Pancreas (tissue), 10 donors: Measurements from ENCODE around the gene FFAR2. TPM values are rescaled to one million over a fixed set of nuclear protein-coding genes. Genes with fewer than 3 reads are reported as not detected.

Experiments
- ATAC-seq, 4 donors: fragments of 200-7000 bp; cut with Tn5 transposase; one replicate each; pipeline versions ENCODE4 v1.8.0 to v1.9.1; 2020; ENCODE audit warnings: mild to moderate bottlenecking in 4 of 4, moderate library complexity in 4 of 4
- DNase-seq, 6 donors: peaks; one replicate each; pipeline ENCODE4 v3.0.0-alpha.2; 2020
- FAIRE-seq: peaks from 2 replicates; lab custom pipeline; 2012; peaks lifted over from hg19 to GRCh38; lab: Jason Lieb, UNC
- H3K27ac ChIP-seq, 4 donors: fragments of 200-600 bp; sonication (generic); 1 replicate in 3 of 4; 2 replicates in 1 of 4; pipeline versions ENCODE4 v1.5.0 to v1.8.0; 2020
- H3K27me3 ChIP-seq, 4 donors: fragments of 200-600 bp; one replicate each; pipeline ENCODE4 v1.8.0; 2021
- H3K36me3 ChIP-seq, 3 donors: fragments of 200-600 bp; sonication (generic) in 1 of 3; one replicate each; pipeline versions ENCODE4 v1.5.0 to v1.8.0; 2020 to 2021
- H3K4me1 ChIP-seq, 3 donors: fragments of 200-600 bp; one replicate each; pipeline ENCODE4 v1.8.0; 2021
- H3K4me3 ChIP-seq, 4 donors: fragments of 200-600 bp; sonication (generic) in 2 of 4; one replicate each; pipeline versions ENCODE4 v1.5.0 to v1.8.0; 2020 to 2021
- H3K9me3 ChIP-seq, 4 donors: fragments of 200-600 bp; one replicate each; pipeline ENCODE4 v1.8.0; 2021
- CTCF ChIP-seq, 4 donors: fragments of 200-600 bp; sonication (generic) in 3 of 4; IDR thresholded peaks; one replicate each; pipeline versions ENCODE4 v1.5.0 to v1.8.0; 2021; ENCODE audit warnings: antibody characterized with exemption in 4 of 4
- WGBS, 2 donors: extraction: QIAGEN DNeasy Blood & Tissue Kit; methylation state at CpG; one replicate each; pipeline ENCODE4 v1.1.7; 2013; 5-methylcytosine and 5-hydroxymethylcytosine counted together
- intact Hi-C, 3 donors: fragments of 100-400 bp; cut with DNase I; formaldehyde crosslinking; loops; one replicate each; pipeline versions ENCODE4 v1.11.1 to v1.14.2; 2022
- polyA plus RNA-seq, 2 donors: library from polyadenylated mRNA; stranded (reverse); fragments of 200-250 nt; gene quantifications; one replicate each; pipeline ENCODE4 v1.2.3, GENCODE V29; 2013
- total RNA-seq, 6 donors: library from RNA; stranded (reverse); fragmentation: NEBNext Ultra II Directional in 4 of 6; extraction: Animal tissue kit (Norgen Biotek cat#: 25700) in 4 of 6; gene quantifications; one replicate each; pipeline versions ENCODE4 v1.2.1 to v1.2.4, GENCODE V29; 2021 to 2023
- donor health status: healthy with polysubstance abuse.
- donor health status: DM: no; HTN: no; CAD: no; lungs with moderate emphysema.
- donor health status: DM: no; HTN: no; CAD: no.
- donor health status: control.
- donor health status: control.
- donor health status: Bipolar disorder and iron deficiency.
- donor health status: DM: yes; HTN: yes; CAD: no.
- donor health status: DM: no; HTN: no; CAD: no.
- donor health status: DM: no; HTN: no; CAD: no.
- donor health status: DM: yes; HTN: yes; CAD: no.

FFAR2 gene
- total and polyA plus RNA-seq, 8 donors = 0.20 to 2.5 (median 0.39) TPM; not detected in 2

- no peak for ATAC-seq
- Histone ChIP-seq H3K36me3 (no peaks in the 10 kb centered on the region), H3K27me3 (no peaks in the 10 kb centered on the region), H3K27ac (no peak overlapping the region), H3K9me3 (no peaks in the 10 kb centered on the region), H3K4me3 (no peak overlapping the region), H3K4me1 (peaks cover 0 to 24% (median 16%) of the 10 kb centered on the region in 3 donors)
- no peak for TF ChIP-seq CTCF (IDR thresholded peaks at IDR 0.05)
- WGBS, 2 donors = 93 to 94% methylated on average over 5 of the region's 5 CpGs
- intact Hi-C loops = no loop called here
- no peak for DNase-seq
- no peak for FAIRE-seq
These were observed 9.1 kb downstream of the FFAR2 start for GRCh38 chr19:35457173-35457572.

GRCh38 chr19:35458192-35458591 lies 10.1 kb downstream of the FFAR2 start:
- WGBS, 2 donors = 33 to 40% methylated on average over 1 of the region's 1 CpG
- no peak overlapping the region for H3K27ac ChIP-seq

GRCh38 chr19:35458731-35459391 lies 10.8 kb downstream of the FFAR2 start:
- no peak for TF ChIP-seq CTCF (IDR thresholded peaks at IDR 0.05)
- Histone ChIP-seq H3K27me3 (no peaks in the 10 kb centered on the region), H3K4me3 (peak overlapping the region in 1 of 4 donors; percentile 12), H3K9me3 (no peaks in the 10 kb centered on the region), H3K4me1 (peaks cover 0 to 27% (median 16%) of the 10 kb centered on the region in 3 donors), H3K36me3 (no peaks in the 10 kb centered on the region), H3K27ac (peak overlapping the region; percentile 35 to 79 (median 65))
- ATAC-seq (peak; percentile 87 to 92 (median 90)), FAIRE-seq (no peak), DNase-seq (peak; percentile 55 to 82 (median 76))
- 10% methylated on average over 10 of the region's 10 CpGs for WGBS, 2 donors
- intact Hi-C loops = no loop called here

More at GRCh38 chr19:35458192-35458591, 10.1 kb downstream of the FFAR2 start:
- no peak for FAIRE-seq
- no peaks in the 10 kb centered on the region for H3K27me3 ChIP-seq
- no peaks in the 10 kb centered on the region for H3K36me3 ChIP-seq
- H3K4me3 ChIP-seq = no peak overlapping the region
- no peak for TF ChIP-seq CTCF (IDR thresholded peaks at IDR 0.05)
- no peak for DNase-seq
- no peaks in the 10 kb centered on the region for H3K9me3 ChIP-seq
- intact Hi-C loops = no loop called here
- ATAC-seq = no peak
- peaks cover 0 to 27% (median 16%) of the 10 kb centered on the region in 3 donors for H3K4me1 ChIP-seq

GRCh38 chr19:35459414-35460082 lies 11.5 kb downstream of the FFAR2 start:
- Histone ChIP-seq H3K36me3 (no peaks in the 10 kb centered on the region), H3K9me3 (no peaks in the 10 kb centered on the region), H3K4me1 (peaks cover 0 to 27% (median 16%) of the 10 kb centered on the region in 3 donors), H3K4me3 (peak overlapping the region in 1 of 4 donors; percentile 12), H3K27me3 (no peaks in the 10 kb centered on the region), H3K27ac (peak overlapping the region; percentile 35 to 79 (median 65))
- TF ChIP-seq CTCF (IDR thresholded peaks at IDR 0.05) = no peak
- DNase-seq (peak; percentile 71 to 84 (median 74)), ATAC-seq (peak; percentile 66 to 73 (median 72)), FAIRE-seq (no peak)
- intact Hi-C loops = no loop called here
- 15 to 22% methylated on average over 14 of the region's 14 CpGs for WGBS, 2 donors
